Activated CD8-positive, alpha-beta memory T cell treated with anti-CD3 and anti-CD28 coated beads for 4 hours (primary cell): ENCODE measurements around the gene TANGO2.

ENCODE experiments used
- DNase-seq, 2 donors: peaks; one replicate each; pipeline ENCODE4 v3.0.0-alpha.2; 2020; ENCODE audit warnings: low read depth in 2 of 2

The TANGO2 gene

GRCh38 chr22:20107471-20107901, 86.6 kb downstream of the TANGO2 start:
- DNase-seq: no peak

GRCh38 chr22:20107951-20108756, 87.2 kb downstream of the TANGO2 start:
- no peak for DNase-seq

- no peak for DNase-seq
Measured at GRCh38 chr22:20108757-20109230, 87.9 kb downstream of the TANGO2 start.

GRCh38 chr22:20109411-20110358, 88.8 kb downstream of the TANGO2 start:
- no peak for DNase-seq

GRCh38 chr22:20110359-20110985, 89.6 kb downstream of the TANGO2 start:
- no peak for DNase-seq

GRCh38 chr22:20111045-20111688, 90.3 kb downstream of the TANGO2 start:
- DNase-seq: no peak

GRCh38 chr22:20111689-20112622, 91.0 kb downstream of the TANGO2 start:
- DNase-seq: no peak

- no peak for DNase-seq
Measured at GRCh38 chr22:20112623-20113511, 92.0 kb downstream of the TANGO2 start.

- DNase-seq: no peak
Measured at GRCh38 chr22:20113551-20114310, 92.8 kb downstream of the TANGO2 start.

- DNase-seq: no peak
Measured at GRCh38 chr22:20114506-20115475, 93.9 kb downstream of the TANGO2 start.

- no peak for DNase-seq
Measured at GRCh38 chr22:20115691-20116375, 94.9 kb downstream of the TANGO2 start, which contains the start of gene RANBP1. Gene RANBP1, plus strand, starts transcription at chr22:20116104. Its CDS starts 81 bp downstream, at chr22:20116185.

GRCh38 chr22:20116376-20116950, 95.6 kb downstream of the TANGO2 start:
- DNase-seq: no peak
